Mucosa of stomach (tissue), 1 donor: ENCODE measurements around the gene P2RX3.

ENCODE experiments used
- H3K27me3 ChIP-seq: one replicate; pipeline ENCODE4 v1.7.0; 2013; ENCODE audit warnings: mild to moderate bottlenecking, low read length; ENCODE audit not compliant: control insufficient read depth, insufficient read depth
- H3K36me3 ChIP-seq: one replicate; pipeline ENCODE4 v1.7.0; 2013; ENCODE audit warnings: low read length; ENCODE audit not compliant: control insufficient read depth, insufficient read depth
- H3K4me1 ChIP-seq: one replicate; pipeline ENCODE4 v1.7.0; 2013; ENCODE audit warnings: mild to moderate bottlenecking, low read length; ENCODE audit not compliant: control insufficient read depth, insufficient read depth
- H3K4me3 ChIP-seq: one replicate; pipeline ENCODE4 v1.7.0; 2013; ENCODE audit warnings: low read length
- H3K9ac ChIP-seq: one replicate; pipeline ENCODE4 v1.7.0; 2013; ENCODE audit warnings: mild to moderate bottlenecking, low read length, moderate library complexity
- H3K9me3 ChIP-seq: one replicate; pipeline ENCODE4 v1.7.0; 2013; ENCODE audit warnings: mild to moderate bottlenecking, low read length, moderate library complexity; ENCODE audit not compliant: control insufficient read depth
- donor health status: Pancreatic carcinoma.

The P2RX3 gene

GRCh38 chr11:57374966-57375365 lies 36.8 kb downstream of the P2RX3 start:
- H3K36me3 ChIP-seq: no peaks in the 10 kb centered on the region
- no peaks in the 10 kb centered on the region for H3K9me3 ChIP-seq
- no peak overlapping the region for H3K9ac ChIP-seq
- no peaks in the 10 kb centered on the region for H3K4me1 ChIP-seq
- H3K27me3 ChIP-seq: no peaks in the 10 kb centered on the region
- H3K4me3 ChIP-seq: no peak overlapping the region

GRCh38 chr11:57375490-57375889 lies 37.3 kb downstream of the P2RX3 start:
- H3K27me3 ChIP-seq: no peaks in the 10 kb centered on the region
- H3K36me3 ChIP-seq: no peaks in the 10 kb centered on the region
- H3K9ac ChIP-seq: no peak overlapping the region
- H3K4me3 ChIP-seq: no peak overlapping the region
- no peaks in the 10 kb centered on the region for H3K4me1 ChIP-seq
- no peaks in the 10 kb centered on the region for H3K9me3 ChIP-seq

- Histone ChIP-seq H3K9me3 (no peaks in the 10 kb centered on the region), H3K9ac (no peak overlapping the region), H3K36me3 (no peaks in the 10 kb centered on the region), H3K4me3 (no peak overlapping the region), H3K27me3 (no peaks in the 10 kb centered on the region), H3K4me1 (no peaks in the 10 kb centered on the region)
Measured at GRCh38 chr11:57376095-57377090, 38.2 kb downstream of the P2RX3 start.

DNA sequence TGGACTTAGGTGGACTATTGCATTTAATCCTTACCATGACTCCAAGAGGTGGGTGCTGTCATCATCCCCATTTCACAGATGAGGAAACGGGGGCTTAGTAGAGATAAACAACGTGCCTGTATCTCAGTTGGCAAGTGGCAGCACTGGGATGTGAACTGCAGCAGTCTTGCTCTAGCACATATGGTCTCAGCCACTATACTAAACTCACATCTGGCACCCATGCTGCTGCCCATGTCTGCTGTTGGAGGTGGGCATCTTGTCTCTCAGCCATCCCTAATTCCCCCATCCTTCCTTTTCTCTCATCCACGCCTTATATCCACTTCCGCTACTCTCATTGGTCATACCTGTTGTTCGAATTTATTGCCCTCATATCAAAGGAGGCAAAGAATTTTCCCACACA lies 39.0 kb downstream of the P2RX3 start:
- no peak overlapping the region for H3K9ac ChIP-seq
- H3K4me1 ChIP-seq: no peaks in the 10 kb centered on the region
- no peaks in the 10 kb centered on the region for H3K36me3 ChIP-seq
- H3K4me3 ChIP-seq: no peak overlapping the region
- no peaks in the 10 kb centered on the region for H3K27me3 ChIP-seq
- no peaks in the 10 kb centered on the region for H3K9me3 ChIP-seq

GRCh38 chr11:57378186-57378585 lies 40.0 kb downstream of the P2RX3 start:
- Histone ChIP-seq H3K27me3 (no peaks in the 10 kb centered on the region), H3K9ac (no peak overlapping the region), H3K36me3 (no peaks in the 10 kb centered on the region), H3K4me3 (no peak overlapping the region), H3K4me1 (no peaks in the 10 kb centered on the region), H3K9me3 (no peaks in the 10 kb centered on the region)

DNA sequence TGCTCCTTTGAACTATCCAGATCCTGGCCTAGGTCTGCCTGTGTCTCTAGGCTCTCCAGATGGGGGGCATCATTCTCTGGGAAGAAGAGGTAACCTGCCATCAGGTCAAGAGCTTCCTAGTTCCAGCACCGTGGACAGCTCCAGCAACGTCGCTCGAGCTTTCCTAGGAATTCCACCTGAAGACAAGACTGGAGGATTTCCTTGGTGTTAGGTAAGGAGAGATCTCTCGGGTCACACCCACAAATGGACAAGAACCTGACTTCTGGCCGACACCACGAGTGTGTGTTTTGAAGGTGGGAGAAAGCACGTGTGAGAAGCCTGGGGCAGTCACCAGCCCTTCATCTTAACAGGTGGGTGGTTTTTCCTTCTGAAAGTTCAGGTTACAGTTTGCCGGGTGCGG lies 41.6 kb downstream of the P2RX3 start:
- Histone ChIP-seq H3K9me3 (no peaks in the 10 kb centered on the region), H3K27me3 (no peaks in the 10 kb centered on the region), H3K9ac (no peak overlapping the region), H3K36me3 (no peaks in the 10 kb centered on the region), H3K4me1 (no peaks in the 10 kb centered on the region), H3K4me3 (no peak overlapping the region)

DNA sequence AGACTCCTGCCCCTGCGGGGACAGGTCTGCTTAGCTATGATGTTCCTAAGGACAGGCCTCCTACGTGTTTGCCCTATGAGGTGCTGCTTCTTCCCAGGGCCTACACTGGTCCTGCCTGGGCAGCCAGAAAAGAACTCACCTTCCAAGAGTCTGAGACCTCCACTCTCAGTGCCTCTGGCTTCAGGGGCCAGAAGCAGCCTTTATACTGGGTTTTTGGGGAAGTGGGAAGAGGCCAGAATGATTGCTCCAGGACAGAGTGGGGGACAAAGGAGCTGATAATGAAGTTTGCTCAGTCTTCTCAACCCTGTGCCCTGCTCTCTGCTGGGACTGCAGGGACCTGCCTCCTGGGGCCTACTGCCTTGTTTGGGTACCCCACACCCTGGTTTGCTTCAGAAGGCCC lies 42.8 kb downstream of the P2RX3 start, which contains the start of gene PRG3:
TSS of gene PRG3 (minus strand) at position 176 of the 400 bp plus-strand sequence. CDS start 442 bp downstream, outside the sequence.
- no peaks in the 10 kb centered on the region for H3K36me3 ChIP-seq
- H3K4me3 ChIP-seq: no peak within 1 kb of the TSS
- no peak within 1 kb of the TSS for H3K9ac ChIP-seq
- H3K27me3 ChIP-seq: no peaks in the 10 kb centered on the region
- H3K9me3 ChIP-seq: no peaks in the 10 kb centered on the region
- H3K4me1 ChIP-seq: no peaks in the 10 kb centered on the region

GRCh38 chr11:57386178-57386940 lies 48.2 kb downstream of the P2RX3 start:
- no peaks in the 10 kb centered on the region for H3K9me3 ChIP-seq
- no peaks in the 10 kb centered on the region for H3K27me3 ChIP-seq
- H3K36me3 ChIP-seq: no peaks in the 10 kb centered on the region
- no peaks in the 10 kb centered on the region for H3K4me1 ChIP-seq
- no peak overlapping the region for H3K9ac ChIP-seq
- no peak overlapping the region for H3K4me3 ChIP-seq

GRCh38 chr11:57387289-57388030 lies 49.3 kb downstream of the P2RX3 start:
- Histone ChIP-seq H3K36me3 (no peaks in the 10 kb centered on the region), H3K9ac (no peak overlapping the region), H3K9me3 (no peaks in the 10 kb centered on the region), H3K4me3 (no peak overlapping the region), H3K4me1 (no peaks in the 10 kb centered on the region), H3K27me3 (no peaks in the 10 kb centered on the region)

DNA sequence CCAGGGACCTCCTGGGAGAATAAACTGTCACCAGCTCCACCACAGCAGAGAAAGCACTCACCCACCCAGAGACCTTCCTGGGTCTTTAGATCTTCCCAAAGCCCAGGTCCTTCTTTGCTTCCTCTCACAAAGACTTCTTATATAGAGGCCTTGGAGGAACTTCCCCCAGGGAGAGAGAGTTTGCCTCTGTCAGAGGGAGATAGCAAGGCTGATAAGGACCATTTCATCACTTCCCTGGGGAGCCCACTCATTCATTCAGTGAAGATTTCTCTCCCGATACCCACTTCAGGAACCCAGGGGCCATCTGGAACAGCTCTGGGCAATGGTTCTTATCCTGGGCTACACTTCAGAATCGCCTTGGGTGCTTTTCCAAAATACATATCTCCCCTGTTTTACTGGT lies 52.4 kb downstream of the P2RX3 start, which contains the start of gene PRG2:
TSS of gene PRG2 (minus strand) at position 116 of the 400 bp plus-strand sequence. CDS start 706 bp downstream, outside the sequence.
- no peaks in the 10 kb centered on the region for H3K36me3 ChIP-seq
- no peaks in the 10 kb centered on the region for H3K27me3 ChIP-seq
- no peaks in the 10 kb centered on the region for H3K9me3 ChIP-seq
- no peak within 1 kb of the TSS for H3K4me3 ChIP-seq
- H3K9ac ChIP-seq: no peak within 1 kb of the TSS
- H3K4me1 ChIP-seq: no peaks in the 10 kb centered on the region

DNA sequence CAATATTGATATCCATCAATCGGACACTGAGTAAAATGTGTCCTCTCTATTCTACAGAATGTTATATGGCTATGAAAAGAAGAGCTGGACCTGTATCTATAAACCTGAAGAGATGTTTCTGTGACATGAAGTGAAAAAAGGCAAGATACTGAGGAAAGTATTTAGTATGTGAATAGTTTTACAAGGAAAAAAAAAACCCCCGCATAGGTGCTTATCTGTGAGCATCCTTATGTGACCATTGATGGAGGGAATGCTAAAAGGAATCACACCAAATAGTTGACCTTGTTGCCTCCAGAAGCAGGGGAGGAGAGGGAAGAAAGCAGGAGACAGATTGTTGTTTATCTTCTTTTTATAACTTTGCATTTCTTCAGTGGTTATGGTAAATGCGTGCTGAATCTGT lies 53.0 kb downstream of the P2RX3 start:
- Histone ChIP-seq H3K9ac (no peak overlapping the region), H3K4me3 (no peak overlapping the region), H3K4me1 (no peaks in the 10 kb centered on the region)

More for the DNA sequence above, 53.0 kb downstream of the P2RX3 start:
- Histone ChIP-seq H3K27me3 (no peaks in the 10 kb centered on the region), H3K9me3 (no peaks in the 10 kb centered on the region), H3K36me3 (no peaks in the 10 kb centered on the region)
